Body of pancreas (tissue), 4 donors: ENCODE measurements around the gene GJC2. TPM values are rescaled to one million over a fixed set of nuclear protein-coding genes. Genes with fewer than 3 reads are reported as not detected.

Experiments used
- ATAC-seq: fragments of 150-250 bp; one replicate; pipeline ENCODE4 v1.9.1; 2016
- DNase-seq, 4 donors: peaks; one replicate each; pipeline ENCODE4 v3.0.0-alpha.2; 2019
- H3K27ac ChIP-seq, 4 donors: fragments of 200-600 bp; sonication (generic); 1 replicate in 3 of 4; 2 replicates in 1 of 4; pipeline versions ENCODE4 v1.5.1 to v1.6.1; 2016 to 2019; ENCODE audit warnings: mild to moderate bottlenecking in 1 of 4, mixed read lengths in 1 of 4, moderate library complexity in 1 of 4
- H3K27me3 ChIP-seq, 2 donors: fragments of 200-600 bp; sonication (generic); one replicate each; pipeline ENCODE4 v1.6.0; 2016; ENCODE audit warnings: mild to moderate bottlenecking in 1 of 2
- H3K36me3 ChIP-seq, 2 donors: fragments of 200-600 bp; sonication (generic); replicated peaks in 1 of 2; 2 replicates each; pipeline ENCODE4 v1.5.1; 2016; ENCODE audit warnings: low read depth in 2 of 2; ENCODE audit not compliant: insufficient read depth in 1 of 2
- H3K4me1 ChIP-seq: fragments of 200-600 bp; sonication (generic); one replicate; pipeline ENCODE4 v1.6.0; 2016
- H3K4me3 ChIP-seq, 2 donors: fragments of 200-600 bp; sonication (generic); 1 replicate in 1 of 2; 2 replicates in 1 of 2; pipeline ENCODE4 v1.5.1; 2016 to 2019
- H3K9me3 ChIP-seq, 3 donors: fragments of 200-600 bp; sonication (generic); 1 replicate in 2 of 3; 2 replicates in 1 of 3; pipeline ENCODE4 v1.5.1; 2016
- POLR2A ChIP-seq, 3 donors: fragments of 450-650 bp; IDR thresholded peaks; one replicate each; pipeline ENCODE4 v1.6.1; 2016; ENCODE audit warnings: antibody characterized with exemption in 3 of 3, mild to moderate bottlenecking in 2 of 3
- WGBS, 2 donors: methylation state at CpG; one replicate each; pipeline ENCODE4 v1.1.5; 2017; 5-methylcytosine and 5-hydroxymethylcytosine counted together
- intact Hi-C: fragments of 100-400 bp; cut with DNase I; formaldehyde crosslinking; loops from one replicate; pipeline ENCODE4 v1.15.1; 2023
- total RNA-seq, 2 donors: library from RNA; depleted of rRNA; stranded (reverse); fragments of >200 nt; gene quantifications; one replicate each; pipeline ENCODE4 v1.1.0, GENCODE V29; 2016
- TF ChIP-seq, protein P1 (sequence below), 7 experiments: fragments of 450-650 bp in 4 of 7; fragments of 200-600 bp in 3 of 7; sonication (generic) in 3 of 7; IDR thresholded peaks; one replicate each; pipeline ENCODE4 v1.5.1; 2016 to 2019; ENCODE audit warnings: antibody characterized with exemption in 7 of 7

Gene GJC2
- total RNA-seq, 2 donors from 2014 or later = 0.33 to 1.6 TPM

- Histone ChIP-seq H3K36me3 (peaks cover 0 to 14% of the 10 kb centered on the region in 2 donors), H3K4me3 (no peak overlapping the region), H3K4me1 (peaks cover 46% of the 10 kb centered on the region), H3K27ac (no peak overlapping the region), H3K27me3 (no peaks in the 10 kb centered on the region), H3K9me3 (no peaks in the 10 kb centered on the region)
- TF ChIP-seq, protein P1, sequence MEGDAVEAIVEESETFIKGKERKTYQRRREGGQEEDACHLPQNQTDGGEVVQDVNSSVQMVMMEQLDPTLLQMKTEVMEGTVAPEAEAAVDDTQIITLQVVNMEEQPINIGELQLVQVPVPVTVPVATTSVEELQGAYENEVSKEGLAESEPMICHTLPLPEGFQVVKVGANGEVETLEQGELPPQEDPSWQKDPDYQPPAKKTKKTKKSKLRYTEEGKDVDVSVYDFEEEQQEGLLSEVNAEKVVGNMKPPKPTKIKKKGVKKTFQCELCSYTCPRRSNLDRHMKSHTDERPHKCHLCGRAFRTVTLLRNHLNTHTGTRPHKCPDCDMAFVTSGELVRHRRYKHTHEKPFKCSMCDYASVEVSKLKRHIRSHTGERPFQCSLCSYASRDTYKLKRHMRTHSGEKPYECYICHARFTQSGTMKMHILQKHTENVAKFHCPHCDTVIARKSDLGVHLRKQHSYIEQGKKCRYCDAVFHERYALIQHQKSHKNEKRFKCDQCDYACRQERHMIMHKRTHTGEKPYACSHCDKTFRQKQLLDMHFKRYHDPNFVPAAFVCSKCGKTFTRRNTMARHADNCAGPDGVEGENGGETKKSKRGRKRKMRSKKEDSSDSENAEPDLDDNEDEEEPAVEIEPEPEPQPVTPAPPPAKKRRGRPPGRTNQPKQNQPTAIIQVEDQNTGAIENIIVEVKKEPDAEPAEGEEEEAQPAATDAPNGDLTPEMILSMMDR (IDR thresholded peaks at IDR 0.05) = no peak
- intact Hi-C loops = no loop called here
- no peak for ATAC-seq
- WGBS, 2 donors = 89 to 94% methylated on average over 10 to 31 of the region's 31 CpGs
- no peak for DNase-seq
Measured at GRCh38 chr1:228145463-228146416, 4.0 kb upstream of the GJC2 start.

DNA sequence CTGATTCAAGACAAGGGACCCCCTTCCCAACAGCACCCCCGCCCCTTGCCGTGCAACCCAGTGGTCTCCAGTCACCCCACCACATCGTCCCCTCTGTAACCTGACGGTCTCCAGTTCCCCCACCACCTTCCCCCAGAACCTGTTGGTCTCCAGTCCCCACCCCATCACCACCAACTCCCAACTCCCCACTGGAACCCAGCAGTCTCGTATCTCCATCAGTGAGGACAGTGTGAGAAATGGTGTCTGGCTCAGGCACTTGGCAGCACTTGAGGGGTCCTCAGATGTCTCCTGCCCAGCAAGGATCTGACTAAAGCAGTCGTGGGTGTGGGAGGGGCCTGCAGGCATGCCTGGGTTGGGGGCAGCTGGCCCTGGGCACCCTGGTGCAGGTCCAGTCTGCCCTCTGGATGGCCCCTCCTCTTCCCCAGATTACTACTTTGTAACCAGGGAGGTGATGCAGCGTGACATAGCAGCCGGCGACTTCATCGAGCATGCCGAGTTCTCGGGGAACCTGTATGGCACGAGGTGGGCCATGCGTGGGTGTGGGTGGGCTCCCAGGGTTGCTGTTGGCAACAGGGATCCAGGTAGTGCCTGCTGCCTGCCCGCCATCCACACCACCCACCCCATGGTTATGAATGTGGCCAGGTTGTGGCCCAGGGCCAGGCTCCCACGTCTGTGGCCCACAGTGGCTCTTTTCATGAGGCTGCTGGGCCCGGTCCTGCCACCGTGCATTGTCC lies 3.1 kb upstream of the GJC2 start:
- peaks cover 0 to 14% of the 10 kb centered on the region in 2 donors for H3K36me3 ChIP-seq
- H3K4me1 ChIP-seq = peaks cover 47% of the 10 kb centered on the region
- H3K27ac ChIP-seq = no peak overlapping the region
- DNase-seq (peak in 2 of 4 donors; percentile 1 to 11), ATAC-seq (no peak)
- 86 to 87% methylated on average over 13 to 16 of the region's 18 CpGs for WGBS, 2 donors
- TF ChIP-seq, protein P1 (IDR thresholded peaks at IDR 0.05) = no peak
- no peak for TF ChIP-seq POLR2A (IDR thresholded peaks at IDR 0.05)
- H3K9me3 ChIP-seq = no peaks in the 10 kb centered on the region
- intact Hi-C loops = no loop called here
- no peak overlapping the region for H3K4me3 ChIP-seq
- H3K27me3 ChIP-seq = no peaks in the 10 kb centered on the region

DNA sequence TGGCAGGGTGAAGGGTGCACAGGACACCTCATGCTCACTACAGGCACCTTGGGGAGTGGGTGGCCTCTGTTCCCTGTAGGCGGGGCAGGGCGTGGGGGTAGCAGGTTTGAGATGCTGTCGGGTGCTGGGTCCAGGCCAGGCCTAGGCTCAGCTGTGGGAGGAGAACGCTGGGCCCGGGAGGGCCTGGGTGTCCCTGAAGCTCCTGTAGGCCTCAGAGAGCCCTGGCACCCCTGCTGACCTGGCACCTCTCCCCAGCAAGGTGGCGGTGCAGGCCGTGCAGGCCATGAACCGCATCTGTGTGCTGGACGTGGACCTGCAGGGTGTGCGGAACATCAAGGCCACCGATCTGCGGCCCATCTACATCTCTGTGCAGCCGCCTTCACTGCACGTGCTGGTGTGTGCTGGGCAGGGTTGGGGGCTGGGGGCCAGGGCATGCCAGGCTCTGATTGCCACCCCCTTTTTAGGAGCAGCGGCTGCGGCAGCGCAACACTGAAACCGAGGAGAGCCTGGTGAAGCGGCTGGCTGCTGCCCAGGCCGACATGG lies 2.5 kb upstream of the GJC2 start:
- H3K9me3 ChIP-seq = no peaks in the 10 kb centered on the region
- no peaks in the 10 kb centered on the region for H3K27me3 ChIP-seq
- no peak for TF ChIP-seq POLR2A (IDR thresholded peaks at IDR 0.05)
- TF ChIP-seq, protein P1 (IDR thresholded peaks at IDR 0.05) = no peak
- ATAC-seq = no peak
- H3K27ac ChIP-seq = no peak overlapping the region
- peaks cover 0 to 14% of the 10 kb centered on the region in 2 donors for H3K36me3 ChIP-seq
- intact Hi-C loops = no loop called here
- no peak overlapping the region for H3K4me3 ChIP-seq
- 91 to 93% methylated on average over 15 to 20 of the region's 20 CpGs for WGBS, 2 donors
- H3K4me1 ChIP-seq = peaks cover 43% of the 10 kb centered on the region
- DNase-seq = peak in 2 of 4 donors; percentile 1 to 11

GRCh38 chr1:228147768-228148167 lies 2.0 kb upstream of the GJC2 start:
- TF ChIP-seq, protein P1 (IDR thresholded peaks at IDR 0.05) = no peak
- TF ChIP-seq POLR2A (IDR thresholded peaks at IDR 0.05) = no peak
- peaks cover 38% of the 10 kb centered on the region for H3K4me1 ChIP-seq
- WGBS, 2 donors = 89 to 91% methylated on average over 3 to 4 of the region's 4 CpGs
- H3K36me3 ChIP-seq = peaks cover 0 to 14% of the 10 kb centered on the region in 2 donors
- no peak overlapping the region for H3K4me3 ChIP-seq
- H3K27me3 ChIP-seq = no peaks in the 10 kb centered on the region
- no peaks in the 10 kb centered on the region for H3K9me3 ChIP-seq
- DNase-seq = peak in 1 of 4 donors; percentile 1
- intact Hi-C loops = no loop called here
- ATAC-seq = no peak
- peak overlapping the region in 1 of 4 donors; percentile 25 for H3K27ac ChIP-seq
